ENCODE measurements around the gene S1PR5. TPM values are rescaled to one million over a fixed set of nuclear protein-coding genes. Genes with fewer than 3 reads are reported as not detected.

S1PR5 gene
- total and polyA plus RNA-seq, 10 of the 15 experiments (the other 5 are each of a cell fraction or from before 2014, with no cell fraction given): 0.04 TPM; not detected in 9

GRCh38 chr19:10516671-10517286 lies 468 bp downstream of the S1PR5 start (continued):
- TF ChIP-seq, protein P1, sequence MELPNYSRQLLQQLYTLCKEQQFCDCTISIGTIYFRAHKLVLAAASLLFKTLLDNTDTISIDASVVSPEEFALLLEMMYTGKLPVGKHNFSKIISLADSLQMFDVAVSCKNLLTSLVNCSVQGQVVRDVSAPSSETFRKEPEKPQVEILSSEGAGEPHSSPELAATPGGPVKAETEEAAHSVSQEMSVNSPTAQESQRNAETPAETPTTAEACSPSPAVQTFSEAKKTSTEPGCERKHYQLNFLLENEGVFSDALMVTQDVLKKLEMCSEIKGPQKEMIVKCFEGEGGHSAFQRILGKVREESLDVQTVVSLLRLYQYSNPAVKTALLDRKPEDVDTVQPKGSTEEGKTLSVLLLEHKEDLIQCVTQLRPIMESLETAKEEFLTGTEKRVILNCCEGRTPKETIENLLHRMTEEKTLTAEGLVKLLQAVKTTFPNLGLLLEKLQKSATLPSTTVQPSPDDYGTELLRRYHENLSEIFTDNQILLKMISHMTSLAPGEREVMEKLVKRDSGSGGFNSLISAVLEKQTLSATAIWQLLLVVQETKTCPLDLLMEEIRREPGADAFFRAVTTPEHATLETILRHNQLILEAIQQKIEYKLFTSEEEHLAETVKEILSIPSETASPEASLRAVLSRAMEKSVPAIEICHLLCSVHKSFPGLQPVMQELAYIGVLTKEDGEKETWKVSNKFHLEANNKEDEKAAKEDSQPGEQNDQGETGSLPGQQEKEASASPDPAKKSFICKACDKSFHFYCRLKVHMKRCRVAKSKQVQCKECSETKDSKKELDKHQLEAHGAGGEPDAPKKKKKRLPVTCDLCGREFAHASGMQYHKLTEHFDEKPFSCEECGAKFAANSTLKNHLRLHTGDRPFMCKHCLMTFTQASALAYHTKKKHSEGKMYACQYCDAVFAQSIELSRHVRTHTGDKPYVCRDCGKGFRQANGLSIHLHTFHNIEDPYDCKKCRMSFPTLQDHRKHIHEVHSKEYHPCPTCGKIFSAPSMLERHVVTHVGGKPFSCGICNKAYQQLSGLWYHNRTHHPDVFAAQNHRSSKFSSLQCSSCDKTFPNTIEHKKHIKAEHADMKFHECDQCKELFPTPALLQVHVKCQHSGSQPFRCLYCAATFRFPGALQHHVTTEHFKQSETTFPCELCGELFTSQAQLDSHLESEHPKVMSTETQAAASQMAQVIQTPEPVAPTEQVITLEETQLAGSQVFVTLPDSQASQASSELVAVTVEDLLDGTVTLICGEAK (IDR thresholded peaks at IDR 0.05; ENCODE audit: borderline replicate concordance): no peak
- TF ChIP-seq MXI1 (IDR thresholded peaks at IDR 0.05; ENCODE audit: low read depth, low read length) (no peak), STAT3 (IDR thresholded peaks at IDR 0.05; ENCODE audit: low read depth, low read length) (no peak), SPI1 (IDR thresholded peaks at IDR 0.05; ENCODE audit: borderline replicate concordance, insufficient read depth, low read depth, low read length) (no peak)

- DNase-seq (ENCODE audit: low read depth, low spot score) (no peak), ATAC-seq (no peak), FAIRE-seq (no peak)
- in situ Hi-C loops (cut with MboI) (no loop called here), intact Hi-C loops (cut with micrococcal nuclease; ENCODE audit: unreplicated experiment) (no loop called here)
- RAD21 ChIA-PET (ENCODE audit: unreplicated experiment): no interaction called here
- Histone ChIP-seq H3K4me3 (no peak overlapping the region), H3K9me3 (replicated peaks; ENCODE audit: control insufficient read depth, insufficient read depth, low read length) (no peaks in the 10 kb centered on the region), H3K27ac (ENCODE audit: control insufficient read depth, insufficient read depth) (no peak overlapping the region), H3K4me2 (ENCODE audit: control insufficient read depth, insufficient read depth) (no peak overlapping the region), H3K9ac (ENCODE audit: control insufficient read depth, insufficient read depth, low read length) (no peak overlapping the region), H4K20me1 (ENCODE audit: control insufficient read depth, insufficient read depth) (no peaks in the 10 kb centered on the region), H2AFZ (ENCODE audit: control insufficient read depth, low read depth, low read length) (no peak overlapping the region), H3K79me2 (ENCODE audit: control insufficient read depth, insufficient read depth, low read length) (no peaks in the 10 kb centered on the region), H3K27me3 (replicated peaks in 1 of 2; ENCODE audit: control insufficient read depth in 2 of 2, insufficient read depth in 2 of 2, low read length in 1 of 2) (peaks cover 12 to 26% of the 10 kb centered on the region in 2 experiments), H3K4me1 (ENCODE audit: control insufficient read depth, insufficient read depth, low read length) (peaks cover 11% of the 10 kb centered on the region), H3K36me3 (ENCODE audit: control insufficient read depth in 2 of 2, insufficient read depth in 2 of 2, low read length in 1 of 2) (no peaks in the 10 kb centered on the region)
- no peak for TF ChIP-seq YBX1 (IDR thresholded peaks at IDR 0.05)
- BruUV-seq (replicated peaks): no TSS peak
- SMC1A ChIA-PET (ENCODE audit: uncharacterized antibody, unreplicated experiment): no interaction called here
- CTCF ChIA-PET: interaction anchor here (0.8 kb wide), 1 partner anchor 296 kb away, joined by 3 read pairs; no protein-coding TSS in a partner anchor
- WGBS (ENCODE audit: insufficient coverage, insufficient replicate concordance, low lambda C conversion rate, missing lambda C conversion rate): 75% methylated on average over 5 of the region's 5 CpGs
- POLR2A ChIA-PET: no interaction called here
Observed at GRCh38 chr19:10516064-10516385, 1.2 kb downstream of the S1PR5 start.

Data from GM12878 (cell line).